HepG2 (cell line): ENCODE measurements around the gene ZNF500. TPM values are rescaled to one million over a fixed set of nuclear protein-coding genes. Genes with fewer than 3 reads are reported as not detected.

Source experiments
- ERF ChIP-seq: IDR thresholded peaks from 2 replicates; pipeline ENCODE4 v1.6.1; 2018; ENCODE audit warnings: missing biosample characterization, missing genetic modification reagents
- EZH2 ChIP-seq: conservative IDR thresholded peaks from 2 replicates; pipeline ENCODE4 v1.6.1; 2012; ENCODE audit warnings: mild to moderate bottlenecking, low read depth, low read length, moderate library complexity
- FOXO1 ChIP-seq: sonication (generic); formaldehyde crosslinking; IDR thresholded peaks from 2 replicates; pipeline ENCODE4 v1.4.0; 2020; ENCODE audit warnings: missing genetic modification reagents
- IRF2 ChIP-seq: IDR thresholded peaks from 2 replicates; pipeline ENCODE4 v1.6.1; 2018; ENCODE audit warnings: missing genetic modification reagents, missing compliant biosample characterization
- KLF16 ChIP-seq, 2 experiments: sonication (generic) in 1 of 2; formaldehyde crosslinking in 1 of 2; IDR thresholded peaks; 2 replicates each; pipeline versions ENCODE4 v1.6.1 to v1.8.0; 2016 to 2023; ENCODE audit warnings: missing genetic modification reagents in 2 of 2, missing compliant biosample characterization in 1 of 2
- POLR2AphosphoS5 ChIP-seq: IDR thresholded peaks from 2 replicates; pipeline ENCODE4 v1.6.1; 2012; ENCODE audit warnings: low read depth, low read length
- PRPF4 ChIP-seq: fragments of 200-400 bp; formaldehyde crosslinking; IDR thresholded peaks from 2 replicates; pipeline ENCODE4 v1.6.1; 2016; ENCODE audit warnings: low read length, low read depth; ENCODE audit not compliant: poor library complexity, severe bottlenecking
- SRSF1 ChIP-seq: fragments of 200-400 bp; formaldehyde crosslinking; optimal IDR thresholded peaks from 2 replicates; pipeline ENCODE3; 2017; ENCODE audit warnings: mild to moderate bottlenecking, low read depth, low read length, moderate library complexity
- ZFP90 ChIP-seq: sonication (generic); formaldehyde crosslinking; IDR thresholded peaks from 2 replicates; pipeline ENCODE4 v1.8.0; 2022; ENCODE audit warnings: missing genetic modification reagents, mild to moderate bottlenecking, inconsistent platforms, borderline replicate concordance
- ZMYM3 ChIP-seq: sonication (generic); formaldehyde crosslinking; IDR thresholded peaks from 2 replicates; pipeline ENCODE4 v1.5.1; 2020; ENCODE audit warnings: mild to moderate bottlenecking, missing genetic modification reagents
- ZNF333 ChIP-seq: sonication (generic); formaldehyde crosslinking; IDR thresholded peaks from 2 replicates; pipeline ENCODE4 v1.4.0; 2020; ENCODE audit warnings: mild to moderate bottlenecking, missing genetic modification reagents, borderline replicate concordance
- ZNF546 ChIP-seq: sonication (generic); formaldehyde crosslinking; conservative IDR thresholded peaks from 2 replicates; pipeline ENCODE4 v1.8.1; 2023; ENCODE audit warnings: mild to moderate bottlenecking, missing genetic modification reagents
- ZNF678 ChIP-seq: sonication (generic); formaldehyde crosslinking; IDR thresholded peaks from 2 replicates; pipeline ENCODE4 v1.4.0; 2020; ENCODE audit warnings: mild to moderate bottlenecking, missing genetic modification reagents
- polyA plus RNA-seq, 8 experiments: library from polyadenylated mRNA; depleted of rRNA in 3 of 8; stranded (reverse) in 7 of 8; unstranded in 1 of 8; fragments of >200 nt; fragmentation: Illumina TruSeq in 4 of 8; extraction: Trizol in 4 of 8; gene quantifications; 2 replicates each; pipeline versions ENCODE4 v1.2.1 to v1.2.3, GENCODE V29; 2011 to 2016; ENCODE audit warnings: low read depth in 4 of 8, missing spikeins in 1 of 8, mixed read lengths in 1 of 8; ENCODE audit not compliant: insufficient read depth in 1 of 8
- total RNA-seq, 5 experiments: library from RNA; depleted of rRNA; stranded (reverse); fragments of >200 nt; fragmentation: Illumina TruSeq; extraction: Trizol; gene quantifications; 2 replicates each; pipeline ENCODE4 v1.2.3, GENCODE V29; 2016; ENCODE audit warnings: low read depth in 1 of 5
- TF ChIP-seq, protein P1 (sequence below): IDR thresholded peaks from 2 replicates; pipeline ENCODE4 v1.6.1; 2012; ENCODE audit warnings: low read length, improper control_type of control experiment
- TF ChIP-seq, protein P2 (sequence below): sonication (generic); formaldehyde crosslinking; IDR thresholded peaks from 2 replicates; pipeline ENCODE4 v1.5.0; 2020; ENCODE audit warnings: missing genetic modification reagents, mild to moderate bottlenecking, borderline replicate concordance
- TF ChIP-seq, protein P3 (sequence below): sonication (generic); formaldehyde crosslinking; IDR thresholded peaks from 2 replicates; pipeline ENCODE4 v1.5.1; 2020; ENCODE audit warnings: mild to moderate bottlenecking, missing genetic modification reagents, moderate library complexity
- TF ChIP-seq, protein P4 (sequence below): IDR thresholded peaks from 2 replicates; pipeline ENCODE4 v1.6.1; 2016; ENCODE audit warnings: low read depth, missing genetic modification reagents, missing compliant biosample characterization

The ZNF500 gene
- total and polyA plus RNA-seq, 2 of the 13 experiments (the other 11 are each of a cell fraction or from before 2014, with no cell fraction given) = 6.1 to 12.2 TPM

DNA sequence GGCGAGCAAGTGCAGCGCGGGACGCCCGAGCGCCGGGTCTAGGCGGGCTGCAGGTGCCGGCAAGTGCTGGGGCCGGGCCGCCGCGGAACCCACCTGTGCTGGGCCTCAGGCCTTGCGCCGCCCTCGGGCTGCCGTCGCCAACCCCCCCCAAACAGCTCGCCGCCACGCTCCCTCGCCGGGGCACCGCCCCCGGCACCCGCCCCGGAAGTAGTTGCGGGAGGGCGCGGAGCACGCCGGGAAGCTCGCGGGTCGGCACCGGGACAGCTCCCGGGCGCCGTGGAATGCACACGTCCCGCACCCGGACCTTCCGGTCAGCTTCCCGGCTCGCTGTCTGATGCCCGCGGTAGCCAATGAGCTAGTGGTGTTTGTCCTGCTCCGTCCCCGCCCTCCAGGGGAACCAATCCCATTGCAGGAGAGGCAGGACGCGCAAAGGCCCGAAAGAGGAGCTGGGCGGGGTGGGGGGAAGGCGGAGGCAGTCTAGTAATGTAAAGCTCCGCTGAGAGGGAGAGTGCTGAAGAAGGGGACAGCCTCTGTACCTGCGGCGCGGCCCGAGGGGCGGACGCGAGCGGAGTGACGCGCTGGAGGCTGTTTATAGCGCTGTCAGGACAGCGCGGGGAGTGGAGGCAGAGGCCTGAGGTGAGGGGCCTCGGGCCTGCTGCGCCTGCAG, 32.8 kb downstream of the ZNF500 start, which contains the start of the genes ANKS3 and DNAAF8 (continued):
- TF ChIP-seq PRPF4 (no peak), ERF (CRISPR knock-in tag) (peak; percentile 89), ZNF546 (CRISPR knock-in tag) (0 out of 2 replicates have a peak, but pooled peaks have one; percentile 2), FOXO1 (CRISPR knock-in tag) (no peak; the same call in 1 of the 2 replicates), ZMYM3 (0 out of 2 replicates have a peak, but pooled peaks have one; percentile 13), EZH2 (no peak), POLR2AphosphoS5 (peak; percentile 29; the same call in 1 of the 2 replicates), IRF2 (CRISPR knock-in tag) (peak; percentile 79), KLF16 (CRISPR knock-in tag; IDR thresholded peaks at IDR 0.05) (peak in 1 of 2 experiments; percentile 90; a peak in 2 of 4 replicates), ZNF678 (no peak), ZNF333 (CRISPR knock-in tag) (peak; percentile 87; the same call in 1 of the 2 replicates), ZFP90 (CRISPR knock-in tag) (peak; percentile 82; the same call in 1 of the 2 replicates), SRSF1 (peak; percentile 34)
- TF ChIP-seq, protein P1, sequence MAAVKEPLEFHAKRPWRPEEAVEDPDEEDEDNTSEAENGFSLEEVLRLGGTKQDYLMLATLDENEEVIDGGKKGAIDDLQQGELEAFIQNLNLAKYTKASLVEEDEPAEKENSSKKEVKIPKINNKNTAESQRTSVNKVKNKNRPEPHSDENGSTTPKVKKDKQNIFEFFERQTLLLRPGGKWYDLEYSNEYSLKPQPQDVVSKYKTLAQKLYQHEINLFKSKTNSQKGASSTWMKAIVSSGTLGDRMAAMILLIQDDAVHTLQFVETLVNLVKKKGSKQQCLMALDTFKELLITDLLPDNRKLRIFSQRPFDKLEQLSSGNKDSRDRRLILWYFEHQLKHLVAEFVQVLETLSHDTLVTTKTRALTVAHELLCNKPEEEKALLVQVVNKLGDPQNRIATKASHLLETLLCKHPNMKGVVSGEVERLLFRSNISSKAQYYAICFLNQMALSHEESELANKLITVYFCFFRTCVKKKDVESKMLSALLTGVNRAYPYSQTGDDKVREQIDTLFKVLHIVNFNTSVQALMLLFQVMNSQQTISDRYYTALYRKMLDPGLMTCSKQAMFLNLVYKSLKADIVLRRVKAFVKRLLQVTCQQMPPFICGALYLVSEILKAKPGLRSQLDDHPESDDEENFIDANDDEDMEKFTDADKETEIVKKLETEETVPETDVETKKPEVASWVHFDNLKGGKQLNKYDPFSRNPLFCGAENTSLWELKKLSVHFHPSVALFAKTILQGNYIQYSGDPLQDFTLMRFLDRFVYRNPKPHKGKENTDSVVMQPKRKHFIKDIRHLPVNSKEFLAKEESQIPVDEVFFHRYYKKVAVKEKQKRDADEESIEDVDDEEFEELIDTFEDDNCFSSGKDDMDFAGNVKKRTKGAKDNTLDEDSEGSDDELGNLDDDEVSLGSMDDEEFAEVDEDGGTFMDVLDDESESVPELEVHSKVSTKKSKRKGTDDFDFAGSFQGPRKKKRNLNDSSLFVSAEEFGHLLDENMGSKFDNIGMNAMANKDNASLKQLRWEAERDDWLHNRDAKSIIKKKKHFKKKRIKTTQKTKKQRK = no peak
- TF ChIP-seq, protein P2, sequence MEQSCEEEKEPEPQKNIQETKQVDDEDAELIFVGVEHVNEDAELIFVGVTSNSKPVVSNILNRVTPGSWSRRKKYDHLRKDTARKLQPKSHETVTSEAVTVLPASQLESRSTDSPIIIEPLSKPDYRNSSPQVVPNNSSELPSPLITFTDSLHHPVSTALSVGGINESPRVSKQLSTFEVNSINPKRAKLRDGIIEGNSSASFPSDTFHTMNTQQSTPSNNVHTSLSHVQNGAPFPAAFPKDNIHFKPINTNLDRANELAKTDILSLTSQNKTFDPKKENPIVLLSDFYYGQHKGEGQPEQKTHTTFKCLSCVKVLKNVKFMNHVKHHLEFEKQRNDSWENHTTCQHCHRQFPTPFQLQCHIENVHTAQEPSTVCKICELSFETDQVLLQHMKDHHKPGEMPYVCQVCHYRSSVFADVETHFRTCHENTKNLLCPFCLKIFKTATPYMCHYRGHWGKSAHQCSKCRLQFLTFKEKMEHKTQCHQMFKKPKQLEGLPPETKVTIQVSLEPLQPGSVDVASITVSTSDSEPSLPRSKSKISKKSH (CRISPR knock-in tag) = no peak
- TF ChIP-seq, protein P3, sequence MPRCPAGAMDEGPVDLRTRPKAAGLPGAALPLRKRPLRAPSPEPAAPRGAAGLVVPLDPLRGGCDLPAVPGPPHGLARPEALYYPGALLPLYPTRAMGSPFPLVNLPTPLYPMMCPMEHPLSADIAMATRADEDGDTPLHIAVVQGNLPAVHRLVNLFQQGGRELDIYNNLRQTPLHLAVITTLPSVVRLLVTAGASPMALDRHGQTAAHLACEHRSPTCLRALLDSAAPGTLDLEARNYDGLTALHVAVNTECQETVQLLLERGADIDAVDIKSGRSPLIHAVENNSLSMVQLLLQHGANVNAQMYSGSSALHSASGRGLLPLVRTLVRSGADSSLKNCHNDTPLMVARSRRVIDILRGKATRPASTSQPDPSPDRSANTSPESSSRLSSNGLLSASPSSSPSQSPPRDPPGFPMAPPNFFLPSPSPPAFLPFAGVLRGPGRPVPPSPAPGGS (CRISPR knock-in tag) = no peak; the same call in 1 of the 2 replicates
- TF ChIP-seq, protein P4, sequence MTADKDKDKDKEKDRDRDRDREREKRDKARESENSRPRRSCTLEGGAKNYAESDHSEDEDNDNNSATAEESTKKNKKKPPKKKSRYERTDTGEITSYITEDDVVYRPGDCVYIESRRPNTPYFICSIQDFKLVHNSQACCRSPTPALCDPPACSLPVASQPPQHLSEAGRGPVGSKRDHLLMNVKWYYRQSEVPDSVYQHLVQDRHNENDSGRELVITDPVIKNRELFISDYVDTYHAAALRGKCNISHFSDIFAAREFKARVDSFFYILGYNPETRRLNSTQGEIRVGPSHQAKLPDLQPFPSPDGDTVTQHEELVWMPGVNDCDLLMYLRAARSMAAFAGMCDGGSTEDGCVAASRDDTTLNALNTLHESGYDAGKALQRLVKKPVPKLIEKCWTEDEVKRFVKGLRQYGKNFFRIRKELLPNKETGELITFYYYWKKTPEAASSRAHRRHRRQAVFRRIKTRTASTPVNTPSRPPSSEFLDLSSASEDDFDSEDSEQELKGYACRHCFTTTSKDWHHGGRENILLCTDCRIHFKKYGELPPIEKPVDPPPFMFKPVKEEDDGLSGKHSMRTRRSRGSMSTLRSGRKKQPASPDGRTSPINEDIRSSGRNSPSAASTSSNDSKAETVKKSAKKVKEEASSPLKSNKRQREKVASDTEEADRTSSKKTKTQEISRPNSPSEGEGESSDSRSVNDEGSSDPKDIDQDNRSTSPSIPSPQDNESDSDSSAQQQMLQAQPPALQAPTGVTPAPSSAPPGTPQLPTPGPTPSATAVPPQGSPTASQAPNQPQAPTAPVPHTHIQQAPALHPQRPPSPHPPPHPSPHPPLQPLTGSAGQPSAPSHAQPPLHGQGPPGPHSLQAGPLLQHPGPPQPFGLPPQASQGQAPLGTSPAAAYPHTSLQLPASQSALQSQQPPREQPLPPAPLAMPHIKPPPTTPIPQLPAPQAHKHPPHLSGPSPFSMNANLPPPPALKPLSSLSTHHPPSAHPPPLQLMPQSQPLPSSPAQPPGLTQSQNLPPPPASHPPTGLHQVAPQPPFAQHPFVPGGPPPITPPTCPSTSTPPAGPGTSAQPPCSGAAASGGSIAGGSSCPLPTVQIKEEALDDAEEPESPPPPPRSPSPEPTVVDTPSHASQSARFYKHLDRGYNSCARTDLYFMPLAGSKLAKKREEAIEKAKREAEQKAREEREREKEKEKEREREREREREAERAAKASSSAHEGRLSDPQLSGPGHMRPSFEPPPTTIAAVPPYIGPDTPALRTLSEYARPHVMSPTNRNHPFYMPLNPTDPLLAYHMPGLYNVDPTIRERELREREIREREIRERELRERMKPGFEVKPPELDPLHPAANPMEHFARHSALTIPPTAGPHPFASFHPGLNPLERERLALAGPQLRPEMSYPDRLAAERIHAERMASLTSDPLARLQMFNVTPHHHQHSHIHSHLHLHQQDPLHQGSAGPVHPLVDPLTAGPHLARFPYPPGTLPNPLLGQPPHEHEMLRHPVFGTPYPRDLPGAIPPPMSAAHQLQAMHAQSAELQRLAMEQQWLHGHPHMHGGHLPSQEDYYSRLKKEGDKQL = 0 out of 2 replicates have a peak, but pooled peaks have one; percentile 20
